HepG2 (cell line): ENCODE results near the gene CLPSL2. TPM values are rescaled to one million over a fixed set of nuclear protein-coding genes. Genes with fewer than 3 reads are reported as not detected.
A peak's percentile ranks its signal among the peaks of the same experiment; 100 is the strongest.

Experiments used
- ATAC-seq: fragments of 200-7000 bp; cut with Tn5 transposase; 3 replicates; pipeline ENCODE4 v1.9.1; 2020; ENCODE audit warnings: mild to moderate bottlenecking, moderate library complexity
- BruUV-seq: library from RNA; stranded (reverse); fragments of 400-500 nt; replicated peaks from 2 replicates; lab custom pipeline; 2021; lab: Mats Ljungman, UMichigan
- CTCF ChIA-PET: fragments of 300-600 bp; formaldehyde crosslinking; extraction: SDS; loops from one replicate; lab custom pipeline; 2021; ENCODE audit warnings: low total read pairs, inconsistent platforms, low intra/inter-chr PET ratio; lab: Yijun Ruan, JAX
- POLR2A ChIA-PET: fragments of 350-600 bp; sonication (Branson Sonifier 250); formaldehyde crosslinking; loops from one replicate; lab custom pipeline; 2020; ENCODE audit warnings: antibody characterized with exemption, inconsistent platforms; lab: Yijun Ruan, JAX
- DNase-seq: peaks from one replicate; pipeline ENCODE4 v3.0.0-alpha.2; 2015; ENCODE audit warnings: low spot score
- FAIRE-seq: peaks from 3 replicates; lab custom pipeline; 2011; peaks lifted over from hg19 to GRCh38; lab: Jason Lieb, UNC
- H2AFZ ChIP-seq: one replicate; pipeline ENCODE4 v1.6.1; 2011; ENCODE audit warnings: low read length, inconsistent platforms
- H3K27ac ChIP-seq: fragments of 300-600 bp; 3 replicates; pipeline ENCODE4 v1.8.0; 2011; ENCODE audit warnings: mixed run types, mild to moderate bottlenecking, mixed read lengths, low read length, inconsistent platforms; ENCODE audit not compliant: insufficient read depth; ENCODE audit errors: extremely low read length
- H3K27me3 ChIP-seq, 2 experiments: fragments of 200-600 bp in 1 of 2; 2 replicates in 1 of 2; 3 replicates in 1 of 2; pipeline versions ENCODE4 v1.6.0 to v1.8.0; 2011; ENCODE audit warnings: low read length in 2 of 2, mild to moderate bottlenecking in 2 of 2, moderate library complexity in 2 of 2, inconsistent platforms in 1 of 2; ENCODE audit not compliant: insufficient read depth in 2 of 2, control insufficient read depth in 1 of 2
- H3K36me3 ChIP-seq, 2 experiments: fragments of 200-600 bp in 1 of 2; replicated peaks in 1 of 2; 2 replicates in 1 of 2; 3 replicates in 1 of 2; pipeline versions ENCODE4 v1.5.1 to v1.8.0; 2011; ENCODE audit warnings: low read length in 2 of 2, inconsistent platforms in 1 of 2; ENCODE audit not compliant: insufficient read depth in 2 of 2, control insufficient read depth in 1 of 2
- H3K4me1 ChIP-seq: 2 replicates; pipeline ENCODE4 v1.5.1; 2012; ENCODE audit warnings: low read length, inconsistent platforms; ENCODE audit not compliant: insufficient read depth
- H3K4me2 ChIP-seq: 2 replicates; pipeline ENCODE4 v1.6.0; 2011; ENCODE audit warnings: low read depth, low read length, inconsistent platforms
- H3K4me3 ChIP-seq, 3 experiments: fragments of 200-600 bp in 1 of 3; sonication (generic), shearing (Covaris generic) in 1 of 3; replicated peaks in 1 of 3; 2 replicates each; pipeline ENCODE4 v1.5.1; 2011 to 2016; ENCODE audit warnings: low read length in 3 of 3, inconsistent platforms in 2 of 3, low read depth in 2 of 3, mild to moderate bottlenecking in 2 of 3, control low read depth in 1 of 3, mixed read lengths in 1 of 3; ENCODE audit not compliant: insufficient read depth in 1 of 3
- H3K79me2 ChIP-seq: one replicate; pipeline ENCODE4 v1.6.1; 2011; ENCODE audit warnings: low read length, inconsistent platforms; ENCODE audit not compliant: insufficient read depth
- H3K9ac ChIP-seq: 2 replicates; pipeline ENCODE4 v1.6.0; 2011; ENCODE audit warnings: mild to moderate bottlenecking, low read depth, low read length, inconsistent platforms; ENCODE audit not compliant: insufficient read depth
- H3K9me3 ChIP-seq: 2 replicates; pipeline ENCODE4 v1.5.1; 2012; ENCODE audit warnings: mild to moderate bottlenecking, low read length
- H4K20me1 ChIP-seq: 2 replicates; pipeline ENCODE4 v1.6.0; 2011; ENCODE audit warnings: inconsistent platforms, mild to moderate bottlenecking, low read length, moderate library complexity; ENCODE audit not compliant: insufficient read depth
- AGO1 ChIP-seq: fragments of 200-400 bp; formaldehyde crosslinking; IDR thresholded peaks from 2 replicates; pipeline ENCODE4 v1.6.1; 2017; ENCODE audit warnings: mild to moderate bottlenecking, low read depth, low read length, moderate library complexity; ENCODE audit not compliant: poor library complexity, severe bottlenecking
- BRD4 ChIP-seq: sonication (generic); formaldehyde crosslinking; IDR thresholded peaks from 2 replicates; pipeline ENCODE4 v1.4.0; 2020; ENCODE audit warnings: missing genetic modification reagents
- CHD2 ChIP-seq: IDR thresholded peaks from 2 replicates; pipeline ENCODE4 v1.6.1; 2011; ENCODE audit warnings: low read depth, low read length, improper control_type of control experiment
- FOXA3 ChIP-seq: IDR thresholded peaks from 2 replicates; pipeline ENCODE4 v1.6.1; 2016; ENCODE audit warnings: missing genetic modification reagents, missing compliant biosample characterization
- HCFC1 ChIP-seq: fragments of 150-350 bp; IDR thresholded peaks from 2 replicates; pipeline ENCODE4 v1.6.1; 2014; ENCODE audit warnings: low read depth, low read length
- NCOA2 ChIP-seq: sonication (generic); formaldehyde crosslinking; IDR thresholded peaks from 2 replicates; pipeline ENCODE4 v1.8.0; 2022; ENCODE audit warnings: inconsistent platforms
- SAFB2 ChIP-seq: sonication (generic); formaldehyde crosslinking; IDR thresholded peaks from 2 replicates; pipeline ENCODE4 v1.5.1; 2020; ENCODE audit warnings: missing genetic modification reagents, low read depth, mild to moderate bottlenecking, borderline replicate concordance
- SMAD3 ChIP-seq: sonication (generic); formaldehyde crosslinking; IDR thresholded peaks from 2 replicates; pipeline ENCODE4 v1.4.0; 2020; ENCODE audit warnings: missing genetic modification reagents
- THAP11 ChIP-seq: IDR thresholded peaks from 2 replicates; pipeline ENCODE4 v1.6.1; 2016; ENCODE audit warnings: missing biosample characterization, missing genetic modification reagents
- ZBTB46 ChIP-seq: sonication (generic); formaldehyde crosslinking; IDR thresholded peaks from 2 replicates; pipeline ENCODE4 v1.4.0; 2020; ENCODE audit warnings: mild to moderate bottlenecking, missing genetic modification reagents, borderline replicate concordance
- ZKSCAN1 ChIP-seq: fragments of 150-350 bp; IDR thresholded peaks from 2 replicates; pipeline ENCODE4 v1.6.1; 2014; ENCODE audit warnings: low read length
- ZNF24 ChIP-seq: fragments of 450-650 bp; IDR thresholded peaks from 2 replicates; pipeline ENCODE4 v1.6.1; 2017; ENCODE audit warnings: antibody characterized with exemption, mild to moderate bottlenecking
- ZNF280D ChIP-seq: sonication (generic); formaldehyde crosslinking; IDR thresholded peaks from 2 replicates; pipeline ENCODE4 v1.5.1; 2020; ENCODE audit warnings: mild to moderate bottlenecking, missing genetic modification reagents
- ZNF354B ChIP-seq: sonication (generic); formaldehyde crosslinking; IDR thresholded peaks from 2 replicates; pipeline ENCODE4 v1.8.0; 2022; ENCODE audit warnings: mild to moderate bottlenecking, missing genetic modification reagents
- WGBS: methylation state at CpG from one replicate; pipeline ENCODE4 v1.1.6; 2017; ENCODE audit warnings: low lambda C conversion rate; 5-methylcytosine and 5-hydroxymethylcytosine counted together
- in situ Hi-C: cut with HindIII; loops from 2 replicates; pipeline ENCODE4 v1.10.0; 2017; ENCODE audit warnings: low pct_unique_long_range_greater_than_20kb; ENCODE audit not compliant: extremely low pct_ligation_motif_present
- intact Hi-C: fragments of 100-400 bp; cut with micrococcal nuclease; formaldehyde crosslinking; loops from one replicate; pipeline ENCODE4 v1.10.0; 2022; ENCODE audit not compliant: unreplicated experiment
- polyA plus RNA-seq, 8 experiments: library from polyadenylated mRNA; depleted of rRNA in 3 of 8; stranded (reverse) in 7 of 8; unstranded in 1 of 8; fragments of >200 nt; fragmentation: Illumina TruSeq in 4 of 8; extraction: Trizol in 4 of 8; gene quantifications; 2 replicates each; pipeline versions ENCODE4 v1.2.1 to v1.2.3, GENCODE V29; 2011 to 2016; ENCODE audit warnings: low read depth in 4 of 8, missing spikeins in 1 of 8, mixed read lengths in 1 of 8; ENCODE audit not compliant: insufficient read depth in 1 of 8
- total RNA-seq, 5 experiments: library from RNA; depleted of rRNA; stranded (reverse); fragments of >200 nt; fragmentation: Illumina TruSeq; extraction: Trizol; gene quantifications; 2 replicates each; pipeline ENCODE4 v1.2.3, GENCODE V29; 2016; ENCODE audit warnings: low read depth in 1 of 5
- TF ChIP-seq, protein P1 (sequence below): sonication (generic); formaldehyde crosslinking; conservative IDR thresholded peaks from 2 replicates; pipeline ENCODE4 v1.4.0; 2020; ENCODE audit warnings: mild to moderate bottlenecking, missing genetic modification reagents, moderate library complexity

The CLPSL2 gene
- total and polyA plus RNA-seq, 2 of the 13 experiments (the other 11 are each of a cell fraction or from before 2014, with no cell fraction given) = not detected

- ChIA-PET CTCF (interaction anchor here (1.1 to 5.0 kb wide), 4 partner anchors 51 to 215 kb away, joined by 3 to 131 read pairs (median 10); no protein-coding TSS in a partner anchor), POLR2A (interaction anchor here (1.8 to 2.1 kb wide), 2 partner anchors 10 to 153 kb away, joined by 5 to 16 read pairs; no protein-coding TSS in a partner anchor)
- in situ Hi-C loops (loop anchor here (5.0 to 10.0 kb wide), 2 partner anchors 155 to 423 kb away; no protein-coding TSS in a partner anchor), intact Hi-C loops (loop anchor here (1.0 to 10.0 kb wide), 4 partner anchors 49 to 443 kb away; partner anchors contain the start of genes DEF6 and FKBP5)
- H3K36me3 ChIP-seq = no peaks in the 10 kb centered on the region
- ATAC-seq (peak; percentile 63), DNase-seq (peak; percentile 87), FAIRE-seq (peak; percentile 72)
- WGBS = 60% methylated on average over 16 of the region's 16 CpGs
- H3K4me1 ChIP-seq = peaks cover 79% of the 10 kb centered on the region
- no peaks in the 10 kb centered on the region for H3K27me3 ChIP-seq
- H2AFZ ChIP-seq = peak overlapping the region; percentile 73
- no peak overlapping the region for H3K27ac ChIP-seq
- no TSS peak for BruUV-seq
- H3K4me3 ChIP-seq = peak overlapping the region in 1 of 3 experiments; percentile 30; a peak in 2 of 6 replicates
- H4K20me1 ChIP-seq = no peaks in the 10 kb centered on the region
- H3K9ac ChIP-seq = 0 out of 2 replicates have a peak overlapping the region, but pooled peaks have one; percentile 13
- H3K9me3 ChIP-seq = no peaks in the 10 kb centered on the region
- H3K4me2 ChIP-seq = peak overlapping the region; percentile 52
- no peaks in the 10 kb centered on the region for H3K79me2 ChIP-seq
- TF ChIP-seq AGO1 (no peak), BRD4 (CRISPR knock-in tag) (no peak), NCOA2 (CRISPR knock-in tag) (peak; percentile 36; the same call in 1 of the 2 replicates), CHD2 (no peak), ZNF354B (0 out of 2 replicates have a peak, but pooled peaks have one; percentile 81), ZKSCAN1 (no peak), SMAD3 (CRISPR knock-in tag) (0 out of 2 replicates have a peak, but pooled peaks have one; percentile 48), HCFC1 (no peak), SAFB2 (CRISPR knock-in tag) (no peak), FOXA3 (CRISPR knock-in tag) (no peak; the same call in 1 of the 2 replicates), THAP11 (CRISPR knock-in tag) (peak; percentile 49; the same call in 1 of the 2 replicates), ZNF24 (peak; percentile 48; the same call in 1 of the 2 replicates), ZBTB46 (CRISPR knock-in tag) (no peak), ZNF280D (CRISPR knock-in tag) (peak; percentile 76)
- TF ChIP-seq, protein P1, sequence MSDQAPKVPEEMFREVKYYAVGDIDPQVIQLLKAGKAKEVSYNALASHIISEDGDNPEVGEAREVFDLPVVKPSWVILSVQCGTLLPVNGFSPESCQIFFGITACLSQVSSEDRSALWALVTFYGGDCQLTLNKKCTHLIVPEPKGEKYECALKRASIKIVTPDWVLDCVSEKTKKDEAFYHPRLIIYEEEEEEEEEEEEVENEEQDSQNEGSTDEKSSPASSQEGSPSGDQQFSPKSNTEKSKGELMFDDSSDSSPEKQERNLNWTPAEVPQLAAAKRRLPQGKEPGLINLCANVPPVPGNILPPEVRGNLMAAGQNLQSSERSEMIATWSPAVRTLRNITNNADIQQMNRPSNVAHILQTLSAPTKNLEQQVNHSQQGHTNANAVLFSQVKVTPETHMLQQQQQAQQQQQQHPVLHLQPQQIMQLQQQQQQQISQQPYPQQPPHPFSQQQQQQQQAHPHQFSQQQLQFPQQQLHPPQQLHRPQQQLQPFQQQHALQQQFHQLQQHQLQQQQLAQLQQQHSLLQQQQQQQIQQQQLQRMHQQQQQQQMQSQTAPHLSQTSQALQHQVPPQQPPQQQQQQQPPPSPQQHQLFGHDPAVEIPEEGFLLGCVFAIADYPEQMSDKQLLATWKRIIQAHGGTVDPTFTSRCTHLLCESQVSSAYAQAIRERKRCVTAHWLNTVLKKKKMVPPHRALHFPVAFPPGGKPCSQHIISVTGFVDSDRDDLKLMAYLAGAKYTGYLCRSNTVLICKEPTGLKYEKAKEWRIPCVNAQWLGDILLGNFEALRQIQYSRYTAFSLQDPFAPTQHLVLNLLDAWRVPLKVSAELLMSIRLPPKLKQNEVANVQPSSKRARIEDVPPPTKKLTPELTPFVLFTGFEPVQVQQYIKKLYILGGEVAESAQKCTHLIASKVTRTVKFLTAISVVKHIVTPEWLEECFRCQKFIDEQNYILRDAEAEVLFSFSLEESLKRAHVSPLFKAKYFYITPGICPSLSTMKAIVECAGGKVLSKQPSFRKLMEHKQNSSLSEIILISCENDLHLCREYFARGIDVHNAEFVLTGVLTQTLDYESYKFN (CRISPR knock-in tag) = no peak
Measured at GRCh38 chr6:35737413-35738211, 38.8 kb upstream of the CLPSL2 start.
